ENCODE measurements around the gene TMEM132A. TPM values are rescaled to one million over a fixed set of nuclear protein-coding genes. Genes with fewer than 3 reads are reported as not detected.

The TMEM132A gene
- total and polyA plus RNA-seq, 2 of the 13 experiments (the other 11 are each of a cell fraction or from before 2014, with no cell fraction given) = 11.1 to 32.9 TPM

DNA sequence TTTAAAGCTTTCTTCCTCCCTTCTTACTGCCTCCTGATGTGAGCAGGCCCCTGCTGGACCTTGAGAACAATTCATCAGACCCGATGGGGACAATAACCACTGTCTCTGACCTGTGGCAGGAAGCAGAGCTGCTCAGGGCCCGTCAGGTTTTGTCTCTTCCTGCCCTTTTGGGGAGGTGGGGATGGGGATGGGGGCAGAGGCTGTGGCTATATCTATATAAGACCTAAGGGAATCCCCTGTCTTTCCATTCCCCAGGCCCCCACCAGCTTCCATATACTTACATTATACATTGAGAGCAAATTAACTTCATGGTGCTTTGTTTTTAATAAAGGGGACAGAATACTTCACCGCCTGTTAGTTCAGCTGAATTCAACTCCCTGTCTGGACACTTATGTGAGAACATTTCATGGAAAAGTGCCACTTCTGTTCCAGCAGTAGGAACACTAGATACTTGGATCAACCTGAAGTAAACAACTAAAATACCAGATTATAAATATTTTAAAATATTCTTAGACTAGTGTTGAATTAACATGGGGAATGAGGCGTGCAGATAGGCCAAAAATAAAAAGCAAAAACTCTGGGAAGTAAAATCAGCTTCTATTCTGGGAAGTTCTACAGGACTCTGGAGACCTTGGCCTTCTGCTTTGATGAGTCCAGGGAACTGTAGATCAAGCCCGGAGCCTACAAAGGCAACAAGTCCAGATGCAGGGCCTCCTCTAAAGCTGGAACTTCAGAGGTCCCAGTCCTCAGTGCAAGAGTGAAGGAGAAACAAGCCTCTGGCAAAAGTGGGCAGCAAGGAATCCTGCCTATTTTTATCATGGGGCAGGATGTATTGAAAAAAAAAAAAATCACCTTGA, 45.8 kb upstream of the TMEM132A start:
- WGBS (ENCODE audit: low lambda C conversion rate) = 91% methylated on average over 5 of the region's 5 CpGs
- TF ChIP-seq, protein P1, sequence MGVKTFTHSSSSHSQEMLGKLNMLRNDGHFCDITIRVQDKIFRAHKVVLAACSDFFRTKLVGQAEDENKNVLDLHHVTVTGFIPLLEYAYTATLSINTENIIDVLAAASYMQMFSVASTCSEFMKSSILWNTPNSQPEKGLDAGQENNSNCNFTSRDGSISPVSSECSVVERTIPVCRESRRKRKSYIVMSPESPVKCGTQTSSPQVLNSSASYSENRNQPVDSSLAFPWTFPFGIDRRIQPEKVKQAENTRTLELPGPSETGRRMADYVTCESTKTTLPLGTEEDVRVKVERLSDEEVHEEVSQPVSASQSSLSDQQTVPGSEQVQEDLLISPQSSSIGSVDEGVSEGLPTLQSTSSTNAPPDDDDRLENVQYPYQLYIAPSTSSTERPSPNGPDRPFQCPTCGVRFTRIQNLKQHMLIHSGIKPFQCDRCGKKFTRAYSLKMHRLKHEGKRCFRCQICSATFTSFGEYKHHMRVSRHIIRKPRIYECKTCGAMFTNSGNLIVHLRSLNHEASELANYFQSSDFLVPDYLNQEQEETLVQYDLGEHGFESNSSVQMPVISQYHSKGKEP (CRISPR knock-in tag; IDR thresholded peaks at IDR 0.05) = no peak
- TF ChIP-seq MTF1 (CRISPR knock-in tag; IDR thresholded peaks at IDR 0.05) (no peak), ZMYM4 (CRISPR knock-in tag; IDR thresholded peaks at IDR 0.05) (no peak), GZF1 (CRISPR knock-in tag; IDR thresholded peaks at IDR 0.05) (no peak), ARHGAP35 (CRISPR knock-in tag; IDR thresholded peaks at IDR 0.05; ENCODE audit: borderline replicate concordance) (no peak), ZNF547 (CRISPR knock-in tag; IDR thresholded peaks at IDR 0.05) (no peak), NFKB2 (CRISPR knock-in tag; IDR thresholded peaks at IDR 0.05; ENCODE audit: borderline replicate concordance) (no peak), KLF16 (CRISPR knock-in tag; IDR thresholded peaks at IDR 0.05) (no peak)
- TF ChIP-seq, protein P2, sequence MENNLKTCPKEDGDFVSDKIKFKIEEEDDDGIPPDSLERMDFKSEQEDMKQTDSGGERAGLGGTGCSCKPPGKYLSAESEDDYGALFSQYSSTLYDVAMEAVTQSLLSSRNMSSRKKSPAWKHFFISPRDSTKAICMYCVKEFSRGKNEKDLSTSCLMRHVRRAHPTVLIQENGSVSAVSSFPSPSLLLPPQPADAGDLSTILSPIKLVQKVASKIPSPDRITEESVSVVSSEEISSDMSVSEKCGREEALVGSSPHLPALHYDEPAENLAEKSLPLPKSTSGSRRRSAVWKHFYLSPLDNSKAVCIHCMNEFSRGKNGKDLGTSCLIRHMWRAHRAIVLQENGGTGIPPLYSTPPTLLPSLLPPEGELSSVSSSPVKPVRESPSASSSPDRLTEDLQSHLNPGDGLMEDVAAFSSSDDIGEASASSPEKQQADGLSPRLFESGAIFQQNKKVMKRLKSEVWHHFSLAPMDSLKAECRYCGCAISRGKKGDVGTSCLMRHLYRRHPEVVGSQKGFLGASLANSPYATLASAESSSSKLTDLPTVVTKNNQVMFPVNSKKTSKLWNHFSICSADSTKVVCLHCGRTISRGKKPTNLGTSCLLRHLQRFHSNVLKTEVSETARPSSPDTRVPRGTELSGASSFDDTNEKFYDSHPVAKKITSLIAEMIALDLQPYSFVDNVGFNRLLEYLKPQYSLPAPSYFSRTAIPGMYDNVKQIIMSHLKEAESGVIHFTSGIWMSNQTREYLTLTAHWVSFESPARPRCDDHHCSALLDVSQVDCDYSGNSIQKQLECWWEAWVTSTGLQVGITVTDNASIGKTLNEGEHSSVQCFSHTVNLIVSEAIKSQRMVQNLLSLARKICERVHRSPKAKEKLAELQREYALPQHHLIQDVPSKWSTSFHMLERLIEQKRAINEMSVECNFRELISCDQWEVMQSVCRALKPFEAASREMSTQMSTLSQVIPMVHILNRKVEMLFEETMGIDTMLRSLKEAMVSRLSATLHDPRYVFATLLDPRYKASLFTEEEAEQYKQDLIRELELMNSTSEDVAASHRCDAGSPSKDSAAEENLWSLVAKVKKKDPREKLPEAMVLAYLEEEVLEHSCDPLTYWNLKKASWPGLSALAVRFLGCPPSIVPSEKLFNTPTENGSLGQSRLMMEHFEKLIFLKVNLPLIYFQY (CRISPR knock-in tag; IDR thresholded peaks at IDR 0.05; ENCODE audit: borderline replicate concordance) = no peak
- Histone ChIP-seq H3K36me3 (replicated peaks in 1 of 2; ENCODE audit: control insufficient read depth in 1 of 2, insufficient read depth in 2 of 2, low read length in 2 of 2) (peaks cover 0 to 1% of the 10 kb centered on the region in 2 experiments; a peak in 1 of 5 replicates), H3K79me2 (ENCODE audit: insufficient read depth, low read length) (no peaks in the 10 kb centered on the region), H3K4me3 (replicated peaks in 1 of 3; ENCODE audit: insufficient read depth in 1 of 3, low read depth in 2 of 3, low read length in 3 of 3) (no peak overlapping the region), H3K9me3 (ENCODE audit: low read length) (no peaks in the 10 kb centered on the region), H3K4me1 (ENCODE audit: insufficient read depth, low read length) (peaks cover 32% of the 10 kb centered on the region), H3K9ac (ENCODE audit: insufficient read depth, low read depth, low read length) (no peak overlapping the region), H4K20me1 (ENCODE audit: insufficient read depth, low read length) (0 out of 2 replicates have a peak, but pooled peaks cover 3% of the 10 kb centered on the region), H2AFZ (ENCODE audit: low read length) (no peak overlapping the region), H3K27me3 (ENCODE audit: control insufficient read depth in 1 of 2, insufficient read depth in 2 of 2, low read length in 2 of 2) (no peaks in the 10 kb centered on the region), H3K4me2 (ENCODE audit: low read depth, low read length) (no peak overlapping the region), H3K27ac (ENCODE audit: extremely low read length, insufficient read depth, low read length) (no peak overlapping the region)
- intact Hi-C loops (cut with micrococcal nuclease; ENCODE audit: unreplicated experiment) = no loop called here
- in situ Hi-C loops (cut with HindIII; ENCODE audit: extremely low pct_ligation_motif_present, low pct_unique_long_range_greater_than_20kb) = no loop called here
- ATAC-seq (no peak), FAIRE-seq (no peak), DNase-seq (ENCODE audit: low spot score) (no peak)
- no TSS peak for BruUV-seq (replicated peaks)
- POLR2A ChIA-PET = no interaction called here
- CTCF ChIA-PET (ENCODE audit: low intra/inter-chr PET ratio, low total read pairs) = no interaction called here
